ENCODE data around the gene MAF. TPM values are rescaled to one million over a fixed set of nuclear protein-coding genes. Genes with fewer than 3 reads are reported as not detected.

The MAF gene
- total and polyA plus RNA-seq, 2 of the 13 experiments (the other 11 are each of a cell fraction or from before 2014, with no cell fraction given), result 0.07 to 0.31 TPM

DNA sequence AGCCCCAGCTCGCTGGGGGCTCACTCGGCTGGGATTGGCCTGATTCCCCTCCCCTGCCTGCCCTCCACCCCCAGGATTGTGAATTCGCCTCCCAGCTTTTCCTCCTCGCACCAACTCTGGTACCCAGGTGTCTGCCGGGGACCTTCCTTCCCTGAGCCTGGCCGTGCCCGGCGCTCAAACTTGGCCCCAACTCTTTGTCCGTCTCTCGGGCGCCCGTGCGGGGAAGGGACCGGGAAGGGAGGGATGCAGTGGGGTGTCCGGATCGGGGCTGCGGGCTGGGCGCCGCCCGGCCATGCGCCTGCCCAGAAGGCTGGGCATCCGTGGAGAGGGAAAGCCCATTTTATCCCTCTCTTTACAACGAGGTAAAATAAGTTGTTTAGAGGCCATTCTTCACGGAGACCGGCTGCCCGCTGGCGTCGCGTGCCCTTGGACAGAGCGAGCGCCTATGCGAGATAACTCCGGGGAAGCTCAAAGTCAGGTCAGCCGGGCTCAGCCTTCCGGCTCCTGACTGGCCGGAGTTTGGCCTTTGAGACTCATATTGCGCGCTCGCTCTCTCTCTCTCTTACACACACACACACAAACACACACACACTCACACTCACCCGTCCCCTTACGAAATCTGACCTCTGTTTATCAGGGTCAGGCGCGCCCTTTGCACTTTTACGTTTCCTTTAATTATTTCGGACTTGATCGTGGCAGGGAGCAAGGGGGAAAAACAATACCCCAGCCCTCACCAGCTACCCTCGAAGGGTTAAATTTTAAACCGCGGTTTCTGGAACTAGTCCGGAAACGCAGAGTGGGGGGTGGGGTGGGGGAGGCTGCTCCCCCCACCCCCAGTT, 774 bp upstream of the MAF start (continued):
- TF ChIP-seq, protein P1, sequence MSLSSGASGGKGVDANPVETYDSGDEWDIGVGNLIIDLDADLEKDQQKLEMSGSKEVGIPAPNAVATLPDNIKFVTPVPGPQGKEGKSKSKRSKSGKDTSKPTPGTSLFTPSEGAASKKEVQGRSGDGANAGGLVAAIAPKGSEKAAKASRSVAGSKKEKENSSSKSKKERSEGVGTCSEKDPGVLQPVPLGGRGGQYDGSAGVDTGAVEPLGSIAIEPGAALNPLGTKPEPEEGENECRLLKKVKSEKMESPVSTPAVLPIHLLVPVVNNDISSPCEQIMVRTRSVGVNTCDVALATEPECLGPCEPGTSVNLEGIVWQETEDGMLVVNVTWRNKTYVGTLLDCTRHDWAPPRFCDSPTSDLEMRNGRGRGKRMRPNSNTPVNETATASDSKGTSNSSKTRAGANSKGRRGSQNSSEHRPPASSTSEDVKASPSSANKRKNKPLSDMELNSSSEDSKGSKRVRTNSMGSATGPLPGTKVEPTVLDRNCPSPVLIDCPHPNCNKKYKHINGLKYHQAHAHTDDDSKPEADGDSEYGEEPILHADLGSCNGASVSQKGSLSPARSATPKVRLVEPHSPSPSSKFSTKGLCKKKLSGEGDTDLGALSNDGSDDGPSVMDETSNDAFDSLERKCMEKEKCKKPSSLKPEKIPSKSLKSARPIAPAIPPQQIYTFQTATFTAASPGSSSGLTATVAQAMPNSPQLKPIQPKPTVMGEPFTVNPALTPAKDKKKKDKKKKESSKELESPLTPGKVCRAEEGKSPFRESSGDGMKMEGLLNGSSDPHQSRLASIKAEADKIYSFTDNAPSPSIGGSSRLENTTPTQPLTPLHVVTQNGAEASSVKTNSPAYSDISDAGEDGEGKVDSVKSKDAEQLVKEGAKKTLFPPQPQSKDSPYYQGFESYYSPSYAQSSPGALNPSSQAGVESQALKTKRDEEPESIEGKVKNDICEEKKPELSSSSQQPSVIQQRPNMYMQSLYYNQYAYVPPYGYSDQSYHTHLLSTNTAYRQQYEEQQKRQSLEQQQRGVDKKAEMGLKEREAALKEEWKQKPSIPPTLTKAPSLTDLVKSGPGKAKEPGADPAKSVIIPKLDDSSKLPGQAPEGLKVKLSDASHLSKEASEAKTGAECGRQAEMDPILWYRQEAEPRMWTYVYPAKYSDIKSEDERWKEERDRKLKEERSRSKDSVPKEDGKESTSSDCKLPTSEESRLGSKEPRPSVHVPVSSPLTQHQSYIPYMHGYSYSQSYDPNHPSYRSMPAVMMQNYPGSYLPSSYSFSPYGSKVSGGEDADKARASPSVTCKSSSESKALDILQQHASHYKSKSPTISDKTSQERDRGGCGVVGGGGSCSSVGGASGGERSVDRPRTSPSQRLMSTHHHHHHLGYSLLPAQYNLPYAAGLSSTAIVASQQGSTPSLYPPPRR (CRISPR knock-in tag; IDR thresholded peaks at IDR 0.05; ENCODE audit: borderline replicate concordance), result peak; percentile 78
- TF ChIP-seq, protein P2, sequence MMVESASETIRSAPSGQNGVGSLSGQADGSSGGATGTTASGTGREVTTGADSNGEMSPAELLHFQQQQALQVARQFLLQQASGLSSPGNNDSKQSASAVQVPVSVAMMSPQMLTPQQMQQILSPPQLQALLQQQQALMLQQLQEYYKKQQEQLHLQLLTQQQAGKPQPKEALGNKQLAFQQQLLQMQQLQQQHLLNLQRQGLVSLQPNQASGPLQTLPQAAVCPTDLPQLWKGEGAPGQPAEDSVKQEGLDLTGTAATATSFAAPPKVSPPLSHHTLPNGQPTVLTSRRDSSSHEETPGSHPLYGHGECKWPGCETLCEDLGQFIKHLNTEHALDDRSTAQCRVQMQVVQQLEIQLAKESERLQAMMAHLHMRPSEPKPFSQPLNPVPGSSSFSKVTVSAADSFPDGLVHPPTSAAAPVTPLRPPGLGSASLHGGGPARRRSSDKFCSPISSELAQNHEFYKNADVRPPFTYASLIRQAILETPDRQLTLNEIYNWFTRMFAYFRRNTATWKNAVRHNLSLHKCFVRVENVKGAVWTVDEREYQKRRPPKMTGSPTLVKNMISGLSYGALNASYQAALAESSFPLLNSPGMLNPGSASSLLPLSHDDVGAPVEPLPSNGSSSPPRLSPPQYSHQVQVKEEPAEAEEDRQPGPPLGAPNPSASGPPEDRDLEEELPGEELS (CRISPR knock-in tag; IDR thresholded peaks at IDR 0.05), result peak; percentile 95
- TF ChIP-seq, protein P3, sequence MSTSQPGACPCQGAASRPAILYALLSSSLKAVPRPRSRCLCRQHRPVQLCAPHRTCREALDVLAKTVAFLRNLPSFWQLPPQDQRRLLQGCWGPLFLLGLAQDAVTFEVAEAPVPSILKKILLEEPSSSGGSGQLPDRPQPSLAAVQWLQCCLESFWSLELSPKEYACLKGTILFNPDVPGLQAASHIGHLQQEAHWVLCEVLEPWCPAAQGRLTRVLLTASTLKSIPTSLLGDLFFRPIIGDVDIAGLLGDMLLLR (CRISPR knock-in tag; IDR thresholded peaks at IDR 0.05), result 0 out of 2 replicates have a peak, but pooled peaks have one; percentile 21
- TF ChIP-seq HDAC2 (CRISPR knock-in tag; IDR thresholded peaks at IDR 0.05), result peak; percentile 55; the same call in 1 of the 2 replicates
- TF ChIP-seq, protein P4, sequence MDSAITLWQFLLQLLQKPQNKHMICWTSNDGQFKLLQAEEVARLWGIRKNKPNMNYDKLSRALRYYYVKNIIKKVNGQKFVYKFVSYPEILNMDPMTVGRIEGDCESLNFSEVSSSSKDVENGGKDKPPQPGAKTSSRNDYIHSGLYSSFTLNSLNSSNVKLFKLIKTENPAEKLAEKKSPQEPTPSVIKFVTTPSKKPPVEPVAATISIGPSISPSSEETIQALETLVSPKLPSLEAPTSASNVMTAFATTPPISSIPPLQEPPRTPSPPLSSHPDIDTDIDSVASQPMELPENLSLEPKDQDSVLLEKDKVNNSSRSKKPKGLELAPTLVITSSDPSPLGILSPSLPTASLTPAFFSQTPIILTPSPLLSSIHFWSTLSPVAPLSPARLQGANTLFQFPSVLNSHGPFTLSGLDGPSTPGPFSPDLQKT (CRISPR knock-in tag; IDR thresholded peaks at IDR 0.05; ENCODE audit: borderline replicate concordance), result no peak
- TF ChIP-seq HNF4A (CRISPR knock-in tag; IDR thresholded peaks at IDR 0.05), result peak; percentile 95
- peak; percentile 73 for TF ChIP-seq ZMYM3 (CRISPR knock-in tag; IDR thresholded peaks at IDR 0.05)
- no peak for TF ChIP-seq ZKSCAN1 (IDR thresholded peaks at IDR 0.05; ENCODE audit: low read length)
- no peak for TF ChIP-seq ZNF766 (CRISPR knock-in tag; IDR thresholded peaks at IDR 0.05; ENCODE audit: borderline replicate concordance)
- peak; percentile 40 for TF ChIP-seq HNRNPLL (IDR thresholded peaks at IDR 0.05; ENCODE audit: low read depth, low read length, poor library complexity, severe bottlenecking)
- 0 out of 2 replicates have a peak, but pooled peaks have one; percentile 56 for TF ChIP-seq ZSCAN29 (CRISPR knock-in tag; conservative IDR thresholded peaks at IDR 0.05)
- TF ChIP-seq ZNF30 (CRISPR knock-in tag; IDR thresholded peaks at IDR 0.05), result no peak
- no peak for TF ChIP-seq SETDB1 (CRISPR knock-in tag; IDR thresholded peaks at IDR 0.05; ENCODE audit: borderline replicate concordance)
- TF ChIP-seq ZNF552 (CRISPR knock-in tag; IDR thresholded peaks at IDR 0.05; ENCODE audit: borderline replicate concordance), result peak; percentile 49; the same call in 1 of the 2 replicates
- TF ChIP-seq ZBTB42 (CRISPR knock-in tag; IDR thresholded peaks at IDR 0.05), result no peak
- TF ChIP-seq, protein P5, sequence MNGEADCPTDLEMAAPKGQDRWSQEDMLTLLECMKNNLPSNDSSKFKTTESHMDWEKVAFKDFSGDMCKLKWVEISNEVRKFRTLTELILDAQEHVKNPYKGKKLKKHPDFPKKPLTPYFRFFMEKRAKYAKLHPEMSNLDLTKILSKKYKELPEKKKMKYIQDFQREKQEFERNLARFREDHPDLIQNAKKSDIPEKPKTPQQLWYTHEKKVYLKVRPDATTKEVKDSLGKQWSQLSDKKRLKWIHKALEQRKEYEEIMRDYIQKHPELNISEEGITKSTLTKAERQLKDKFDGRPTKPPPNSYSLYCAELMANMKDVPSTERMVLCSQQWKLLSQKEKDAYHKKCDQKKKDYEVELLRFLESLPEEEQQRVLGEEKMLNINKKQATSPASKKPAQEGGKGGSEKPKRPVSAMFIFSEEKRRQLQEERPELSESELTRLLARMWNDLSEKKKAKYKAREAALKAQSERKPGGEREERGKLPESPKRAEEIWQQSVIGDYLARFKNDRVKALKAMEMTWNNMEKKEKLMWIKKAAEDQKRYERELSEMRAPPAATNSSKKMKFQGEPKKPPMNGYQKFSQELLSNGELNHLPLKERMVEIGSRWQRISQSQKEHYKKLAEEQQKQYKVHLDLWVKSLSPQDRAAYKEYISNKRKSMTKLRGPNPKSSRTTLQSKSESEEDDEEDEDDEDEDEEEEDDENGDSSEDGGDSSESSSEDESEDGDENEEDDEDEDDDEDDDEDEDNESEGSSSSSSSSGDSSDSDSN (CRISPR knock-in tag; IDR thresholded peaks at IDR 0.05), result peak; percentile 73
